NCI-H128 (cell line): ENCODE results near the gene CCDC15.
"Not testable (repeated sequence)": the region's sequence is repeated elsewhere in the genome, so short reads cannot be mapped to it uniquely, and the experiment has no call there.

ENCODE experiments used
- DNase-seq: peaks from one replicate; lab custom pipeline; 2025; ENCODE audit not compliant: unreplicated experiment; lab: John Stamatoyannopoulos, UW

The CCDC15 gene

DNA sequence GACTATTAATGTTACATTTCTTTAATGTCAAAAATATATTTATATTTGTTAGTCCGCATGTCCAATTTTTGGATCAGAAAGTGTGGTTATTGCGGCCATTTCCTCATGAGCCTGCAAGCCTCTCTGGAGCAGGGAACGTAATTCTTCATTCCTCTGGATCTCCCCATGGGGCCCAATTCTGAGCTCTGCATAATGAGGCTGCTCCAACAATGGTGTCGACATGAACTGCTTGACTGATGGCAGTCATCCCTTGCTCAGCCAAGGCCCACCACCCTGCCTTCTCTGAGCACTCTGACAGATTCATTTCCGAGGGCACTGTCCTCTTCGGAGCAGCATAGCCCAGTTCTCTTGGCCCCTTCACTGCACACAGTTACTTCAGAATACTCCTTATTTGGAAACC, 15.0 kb upstream of the CCDC15 start:
- no peak for DNase-seq

DNA sequence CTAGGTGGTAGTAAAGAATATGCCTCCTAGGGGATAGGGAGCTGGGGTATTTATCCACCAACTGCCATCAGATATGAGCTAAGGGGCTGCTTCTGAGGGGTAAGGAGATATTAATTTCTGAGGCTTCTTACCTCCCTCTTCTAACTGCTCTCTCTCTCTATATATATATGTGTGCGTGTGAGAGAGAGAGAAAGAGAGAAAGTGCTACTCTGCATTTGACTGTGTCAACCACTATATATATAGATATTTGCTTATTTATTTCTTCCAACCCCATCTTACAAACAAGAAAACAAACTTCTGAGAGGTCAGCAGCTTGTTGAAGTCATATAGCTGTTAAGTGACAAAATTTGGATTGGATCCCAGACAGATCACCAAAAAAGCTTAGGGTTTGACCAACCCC, 12.3 kb upstream of the CCDC15 start:
- no peak for DNase-seq

DNA sequence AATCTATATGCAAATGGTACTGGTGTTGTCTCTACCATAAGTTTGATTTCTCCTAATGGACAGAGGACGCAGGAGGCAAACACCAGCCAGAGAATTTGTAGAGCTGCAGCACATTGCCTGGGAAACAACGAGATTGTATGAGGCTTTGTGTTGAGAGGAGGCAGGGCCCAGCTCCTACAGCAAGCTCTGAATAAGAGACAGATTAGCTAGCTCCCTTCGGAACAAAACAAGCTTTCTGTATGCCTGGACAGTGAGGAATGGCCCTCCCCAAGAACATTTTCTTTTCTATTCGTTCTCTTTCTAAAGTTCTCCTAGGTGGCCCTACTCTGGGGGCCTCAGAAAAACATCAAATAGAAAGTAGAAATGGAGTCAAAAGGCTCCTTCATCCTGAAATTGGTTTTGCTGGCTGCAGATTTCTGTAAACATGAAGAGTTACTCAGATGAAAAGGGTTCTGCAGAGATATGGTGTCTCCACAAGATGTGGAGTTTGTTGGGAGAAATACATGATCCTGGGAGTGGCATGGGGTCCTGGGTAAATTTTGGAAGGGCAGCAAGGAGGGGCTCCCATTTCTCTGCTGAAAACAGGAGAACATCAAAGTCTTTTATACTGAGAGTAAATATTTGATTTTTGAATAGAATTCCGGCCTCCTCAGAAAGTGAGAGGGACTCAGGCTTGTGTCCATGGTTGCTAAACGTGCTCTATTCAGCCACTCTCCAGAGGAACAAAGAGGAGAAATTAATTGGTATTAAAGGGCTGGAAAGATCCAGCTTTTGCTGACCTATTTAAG, 11.3 kb upstream of the CCDC15 start:
- DNase-seq: no peak

DNA sequence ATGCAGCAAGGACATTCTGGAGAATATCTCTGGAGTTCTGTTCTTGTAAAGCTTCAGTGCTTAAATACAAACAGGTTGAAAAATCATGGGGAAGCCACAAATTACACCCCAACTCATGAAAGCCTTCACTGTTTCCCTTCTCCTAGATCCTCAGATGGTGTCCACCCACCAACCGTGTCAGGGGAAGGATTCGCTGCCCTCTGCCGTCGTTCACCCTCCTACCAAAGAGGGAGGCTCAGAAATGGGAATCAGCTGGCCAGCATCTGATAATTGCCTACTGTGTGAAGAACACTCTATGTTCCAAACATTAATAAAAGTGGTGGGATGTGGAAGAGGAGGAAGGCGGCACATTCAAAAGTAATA, 10.8 kb upstream of the CCDC15 start:
- no peak for DNase-seq

DNA sequence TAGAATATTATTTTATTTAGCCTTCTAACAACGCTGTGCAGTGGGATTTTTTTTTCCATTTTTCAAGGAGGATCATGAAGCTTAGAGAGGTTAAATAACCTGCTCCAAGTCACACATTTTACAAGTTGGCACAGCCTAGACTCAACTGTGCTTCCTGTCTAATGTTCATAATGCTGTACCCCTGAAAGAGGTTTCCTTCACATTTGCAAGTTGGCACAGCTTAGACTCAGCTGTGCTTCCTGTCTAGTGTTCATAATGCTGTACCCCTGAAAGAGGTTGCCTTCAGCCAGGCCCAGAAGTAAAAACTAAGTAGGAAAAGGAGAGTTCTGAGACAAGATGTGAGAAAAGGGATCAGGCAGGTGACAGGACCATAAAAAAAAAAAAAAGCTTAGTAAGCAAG, 10.3 kb upstream of the CCDC15 start:
- no peak for DNase-seq

DNA sequence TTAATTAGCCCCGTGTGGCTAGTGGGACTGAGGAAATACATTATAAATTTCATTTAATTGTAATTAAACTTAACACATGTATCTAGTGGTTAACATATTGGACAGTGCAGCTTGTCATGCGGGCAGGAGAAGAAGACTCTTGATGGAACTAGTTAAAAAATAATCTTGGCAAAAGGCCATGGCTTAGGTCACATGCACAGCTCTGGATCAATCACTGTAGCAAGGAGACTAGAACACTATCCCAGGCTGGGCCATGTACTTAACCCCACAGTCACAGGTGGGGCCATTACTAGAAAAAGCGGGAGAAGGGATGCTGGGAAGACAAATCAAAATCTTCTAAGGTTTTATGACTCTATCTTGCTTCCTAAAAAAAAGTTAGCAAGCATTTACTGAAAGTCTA, 9.4 kb upstream of the CCDC15 start:
- DNase-seq: no peak

DNA sequence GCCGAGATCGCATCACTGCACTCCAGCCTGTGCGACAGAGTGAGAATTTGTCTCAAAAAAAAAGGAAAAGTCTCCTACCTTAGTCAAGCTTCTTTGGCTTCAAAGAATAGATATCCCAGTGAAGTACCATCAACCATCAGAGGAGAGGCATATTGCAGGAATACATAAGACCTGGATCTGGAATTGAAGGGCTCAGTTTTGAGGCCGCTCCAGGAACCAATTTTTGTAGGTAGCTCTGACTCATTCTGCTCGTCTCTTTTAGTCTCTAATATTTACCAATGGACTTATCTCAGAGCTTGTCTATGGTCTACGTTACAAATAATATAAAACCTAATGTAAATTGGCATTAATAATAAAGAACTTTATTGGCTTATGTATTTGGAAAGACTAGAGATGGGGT, 8.2 kb upstream of the CCDC15 start:
- no peak for DNase-seq

DNA sequence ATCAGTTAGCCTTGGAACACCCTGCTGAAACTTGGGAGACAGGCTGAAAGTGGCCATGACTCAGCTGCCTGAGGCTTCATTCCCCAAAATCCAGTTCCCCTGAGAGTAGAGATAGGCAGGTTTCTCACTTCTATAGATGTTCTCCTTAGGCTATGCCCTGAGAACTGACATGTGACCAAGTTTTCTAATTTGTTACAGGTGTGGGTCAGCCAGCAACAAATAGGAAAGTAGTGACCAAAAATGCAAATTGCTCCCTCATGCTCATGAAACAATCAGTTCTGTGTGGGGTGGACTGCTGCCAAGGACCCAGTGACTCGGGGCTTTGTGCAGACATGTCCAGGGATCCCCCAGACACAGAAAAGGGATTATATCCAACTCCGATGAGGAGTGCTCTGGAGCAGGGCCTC, 7.3 kb upstream of the CCDC15 start:
- no peak for DNase-seq

DNA sequence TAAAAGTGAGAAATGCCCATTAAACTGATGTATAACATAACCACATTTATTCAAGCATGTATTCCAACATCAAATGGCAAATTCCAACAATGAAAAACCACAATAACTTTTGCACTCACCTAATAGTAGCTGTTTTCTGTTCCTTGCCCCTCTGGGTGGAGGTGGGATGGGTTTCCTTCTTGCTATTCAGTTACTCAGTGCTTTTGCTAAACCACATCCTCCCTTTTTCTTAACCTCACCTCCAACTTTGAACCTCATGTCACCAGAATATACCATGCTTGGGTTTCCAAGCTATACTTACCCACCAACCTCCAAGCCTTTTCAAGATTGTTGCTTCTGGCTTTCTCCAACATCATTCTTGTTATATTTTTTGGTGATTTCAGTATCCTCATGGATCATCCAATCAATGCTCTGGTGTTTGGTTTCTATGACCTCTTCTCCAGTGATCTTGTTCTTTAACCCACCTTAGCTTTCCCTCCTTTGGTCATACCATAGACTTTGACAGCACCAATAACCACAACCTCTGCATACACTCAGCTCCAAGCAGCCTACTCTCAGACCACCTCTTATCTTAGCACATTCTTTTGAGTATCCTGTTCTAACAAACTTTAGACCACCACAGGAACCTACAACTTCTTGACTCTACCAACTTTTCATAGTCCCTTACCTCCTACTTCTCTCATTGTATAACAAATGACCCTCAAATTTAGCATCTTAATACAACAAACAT, 3.2 kb upstream of the CCDC15 start:
- no peak for DNase-seq

DNA sequence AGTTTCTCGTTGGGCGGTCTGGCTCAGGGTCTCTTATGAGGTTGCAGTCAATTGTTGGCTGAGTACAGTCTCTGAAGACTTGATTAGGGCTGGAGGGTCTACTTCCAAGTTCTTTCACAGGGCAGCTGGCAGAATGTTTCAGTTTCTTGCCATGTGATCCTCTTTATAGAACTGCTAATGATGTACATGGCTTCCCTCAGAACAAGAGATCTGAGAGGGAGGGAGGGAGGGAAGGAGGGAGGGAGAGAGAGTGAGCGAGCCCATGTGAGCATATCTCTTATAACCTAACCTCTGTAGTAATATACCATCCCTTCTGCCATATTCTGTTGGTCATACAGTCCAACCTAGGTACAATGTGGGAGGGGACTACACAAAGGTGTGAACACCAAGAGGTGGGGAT, 2.7 kb upstream of the CCDC15 start:
- no peak for DNase-seq

DNA sequence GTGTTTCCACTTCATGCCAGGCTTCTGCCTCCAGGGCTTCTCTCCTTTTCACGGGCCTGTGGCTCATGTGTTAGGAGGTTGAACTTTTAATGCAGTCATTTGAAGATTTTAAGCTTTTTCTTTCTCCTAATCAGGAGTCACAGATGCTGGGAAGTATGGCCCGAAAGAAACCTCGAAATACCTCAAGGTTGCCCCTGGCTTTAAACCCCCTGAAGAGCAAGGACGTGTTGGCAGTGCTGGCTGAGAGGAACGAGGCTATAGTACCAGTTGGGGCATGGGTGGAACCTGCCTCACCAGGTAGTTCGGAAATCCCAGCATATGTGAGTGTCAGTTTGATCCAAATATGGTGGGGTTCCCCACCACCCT, 571 bp downstream of the CCDC15 start:
- no peak for DNase-seq

DNA sequence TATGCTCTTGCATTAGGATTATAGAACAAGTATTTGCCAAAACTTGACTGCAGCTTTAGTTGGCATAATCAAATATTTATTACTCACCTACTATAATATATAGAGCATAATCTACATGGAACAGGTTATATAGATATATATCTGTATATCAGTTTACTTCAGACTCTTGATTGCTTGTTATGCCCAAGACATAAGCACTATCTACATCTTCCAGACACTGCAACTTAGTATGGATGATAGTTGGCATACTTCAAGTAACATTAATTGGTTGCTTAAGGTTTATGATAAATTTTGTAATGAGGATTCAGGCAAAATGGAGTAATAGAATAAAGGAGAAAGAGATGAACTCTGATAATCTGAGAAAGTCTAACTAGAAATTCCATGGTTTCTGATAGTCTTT, 1.0 kb downstream of the CCDC15 start:
- no peak for DNase-seq

DNA sequence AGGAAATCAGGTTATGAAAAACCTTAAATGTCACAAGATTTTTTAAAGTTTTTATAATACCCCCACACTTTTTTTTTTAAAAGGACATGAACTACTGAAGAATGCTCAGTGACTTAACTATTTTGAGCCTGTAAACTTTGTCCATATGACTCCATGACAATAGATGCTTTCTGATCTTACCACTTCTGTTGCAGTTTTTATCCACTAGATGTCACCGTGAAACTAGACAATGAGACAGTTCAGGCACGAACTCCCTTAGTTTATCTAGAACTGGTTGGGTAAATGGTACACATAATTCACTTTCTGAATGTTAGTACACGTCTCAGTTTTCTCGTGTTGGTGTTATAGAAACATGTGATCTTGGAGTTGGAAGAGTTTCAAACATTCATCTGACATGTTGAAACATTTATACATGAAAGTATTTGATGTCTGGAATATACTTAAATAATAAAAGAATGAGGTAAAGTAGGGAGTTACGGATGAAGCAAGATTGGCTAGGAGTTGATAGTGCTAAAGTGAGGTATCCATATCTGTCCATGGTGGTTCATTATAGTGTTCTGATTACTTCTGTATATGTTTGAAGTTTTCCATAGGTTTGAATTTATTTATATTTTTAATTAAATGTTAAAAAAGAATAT, 8.1 kb downstream of the CCDC15 start:
- DNase-seq: peak; percentile 2

DNA sequence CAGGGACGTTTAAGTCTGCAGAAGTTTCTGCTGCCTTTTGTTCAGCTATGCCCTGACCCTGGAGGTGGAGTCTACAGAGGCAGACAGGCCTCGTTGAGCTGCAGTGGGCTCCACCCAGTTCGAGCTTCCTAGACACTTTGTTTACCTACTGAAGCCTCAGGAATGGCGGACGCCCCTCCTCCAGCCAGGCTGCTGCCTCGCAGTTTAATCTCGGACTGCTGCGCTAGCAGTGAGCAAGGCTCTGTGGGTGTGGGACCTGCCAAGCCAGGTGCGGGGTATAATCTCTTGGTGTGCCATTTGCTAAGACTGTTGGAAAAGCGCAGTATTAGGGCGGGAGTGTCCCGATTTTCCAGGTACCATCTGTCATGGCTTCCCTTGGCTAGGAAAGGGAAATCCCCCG, 14.2 kb downstream of the CCDC15 start:
- not testable (repeated sequence) for DNase-seq

DNA sequence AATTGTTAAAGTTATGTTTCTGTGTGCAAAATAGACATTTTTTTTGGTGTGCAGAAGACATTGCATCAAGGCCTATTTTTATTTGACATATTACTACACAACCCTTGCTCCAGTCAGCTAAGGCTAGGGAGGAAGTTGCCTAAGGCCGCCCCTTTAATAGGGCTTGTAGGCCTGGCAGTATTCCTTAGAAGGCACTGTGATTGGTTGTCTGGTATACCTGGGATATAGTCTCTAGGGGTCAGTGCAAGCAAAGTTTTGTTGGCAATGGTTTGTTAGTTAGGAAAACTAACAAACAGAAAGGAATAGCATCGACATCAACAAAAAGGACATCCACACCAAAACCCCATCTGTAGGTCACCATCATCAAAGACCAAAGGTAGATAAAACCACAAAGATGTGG, 16.9 kb downstream of the CCDC15 start:
- DNase-seq: no peak

DNA sequence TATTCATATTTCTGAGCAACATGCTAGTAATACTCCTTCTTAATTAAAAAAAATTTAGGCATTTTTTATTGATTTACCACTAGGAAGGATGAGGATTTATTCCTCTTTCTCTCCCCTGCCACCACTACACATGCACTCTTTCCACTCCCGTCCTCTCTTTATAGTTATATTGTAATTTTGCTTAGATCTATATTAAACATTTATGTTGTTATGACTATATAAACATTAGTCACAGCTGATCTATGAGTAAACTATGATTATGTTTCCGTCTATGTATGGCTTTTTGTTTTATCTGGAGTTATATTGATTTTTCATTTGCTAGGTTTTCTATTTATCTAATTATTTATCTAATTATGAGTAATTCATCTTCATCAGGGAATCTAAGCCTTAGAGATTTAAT, 17.8 kb downstream of the CCDC15 start:
- no peak for DNase-seq

DNA sequence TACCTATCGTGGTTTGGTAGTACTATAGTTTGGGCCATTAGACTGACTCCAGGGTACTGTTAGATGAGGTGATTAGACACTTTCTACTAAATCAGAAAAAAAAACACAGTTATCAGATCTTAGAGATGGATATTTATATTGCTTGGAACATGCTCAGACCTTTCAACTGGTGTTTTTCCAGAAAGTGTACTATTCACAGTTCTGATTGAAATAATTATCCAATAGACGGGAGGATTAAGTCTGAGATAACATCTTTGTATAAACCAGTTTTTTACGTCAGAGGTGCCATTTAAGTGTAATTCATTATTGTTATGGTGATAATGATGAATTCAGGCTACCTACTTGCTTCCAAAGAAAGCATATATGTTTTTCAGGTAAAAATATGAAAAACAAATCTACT, 22.5 kb downstream of the CCDC15 start:
- DNase-seq: no peak

DNA sequence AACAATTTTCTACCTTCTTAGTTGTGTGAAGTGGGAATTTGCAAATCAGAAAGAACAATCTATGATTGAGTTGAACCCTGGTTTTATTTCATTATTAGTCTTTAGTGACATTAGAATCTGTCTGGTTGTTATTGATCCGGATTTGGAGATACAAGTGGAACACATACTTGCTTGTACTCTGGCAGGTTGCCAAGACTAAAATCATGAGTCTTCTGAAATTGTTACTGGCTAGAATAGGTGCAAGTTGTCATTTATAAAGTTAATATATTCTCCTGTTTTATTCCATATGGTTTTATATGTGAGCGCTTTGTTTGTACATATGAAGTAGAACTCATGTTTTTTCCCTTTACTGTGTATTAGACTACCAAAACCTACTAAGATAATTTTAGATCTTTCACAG, 23.0 kb downstream of the CCDC15 start:
- no peak for DNase-seq

DNA sequence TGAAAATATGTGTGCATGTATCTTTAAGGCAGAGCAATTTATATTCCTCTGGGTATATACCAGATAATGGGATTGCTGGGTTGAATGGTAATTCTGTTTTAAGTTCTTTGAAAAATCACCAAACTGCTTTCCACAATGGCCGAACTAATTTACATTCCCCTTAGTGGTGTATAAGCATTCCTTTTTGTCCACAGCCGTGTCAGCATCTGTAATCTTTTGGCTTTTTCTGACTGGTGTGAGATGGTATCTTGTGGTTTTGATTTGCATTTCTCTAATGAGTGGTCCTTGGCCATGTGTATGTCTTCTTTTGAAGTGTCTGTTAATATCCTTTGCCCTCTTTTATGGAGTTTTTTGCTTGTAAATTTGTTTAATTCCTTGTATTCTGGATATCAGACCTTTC, 24.3 kb downstream of the CCDC15 start:
- no peak for DNase-seq

DNA sequence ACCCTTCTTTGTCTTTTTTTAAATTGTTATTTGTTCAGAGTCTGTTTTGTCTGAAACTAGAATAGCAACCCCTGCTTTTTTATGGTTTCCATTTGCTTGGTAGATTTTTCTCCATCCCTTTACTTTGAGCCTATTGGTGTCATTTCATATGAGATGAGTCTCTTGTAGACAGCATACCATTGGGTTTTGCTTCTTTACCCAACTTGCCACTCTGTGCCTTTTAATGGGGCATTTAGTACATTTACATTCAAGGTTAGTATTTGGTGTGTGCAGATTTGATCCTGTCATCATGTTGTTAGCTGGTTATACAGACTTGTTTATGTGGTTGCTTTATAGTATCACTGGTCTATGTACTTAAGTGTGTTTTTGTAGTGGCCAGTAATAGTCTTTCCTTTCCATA, 28.0 kb downstream of the CCDC15 start:
- DNase-seq: no peak

DNA sequence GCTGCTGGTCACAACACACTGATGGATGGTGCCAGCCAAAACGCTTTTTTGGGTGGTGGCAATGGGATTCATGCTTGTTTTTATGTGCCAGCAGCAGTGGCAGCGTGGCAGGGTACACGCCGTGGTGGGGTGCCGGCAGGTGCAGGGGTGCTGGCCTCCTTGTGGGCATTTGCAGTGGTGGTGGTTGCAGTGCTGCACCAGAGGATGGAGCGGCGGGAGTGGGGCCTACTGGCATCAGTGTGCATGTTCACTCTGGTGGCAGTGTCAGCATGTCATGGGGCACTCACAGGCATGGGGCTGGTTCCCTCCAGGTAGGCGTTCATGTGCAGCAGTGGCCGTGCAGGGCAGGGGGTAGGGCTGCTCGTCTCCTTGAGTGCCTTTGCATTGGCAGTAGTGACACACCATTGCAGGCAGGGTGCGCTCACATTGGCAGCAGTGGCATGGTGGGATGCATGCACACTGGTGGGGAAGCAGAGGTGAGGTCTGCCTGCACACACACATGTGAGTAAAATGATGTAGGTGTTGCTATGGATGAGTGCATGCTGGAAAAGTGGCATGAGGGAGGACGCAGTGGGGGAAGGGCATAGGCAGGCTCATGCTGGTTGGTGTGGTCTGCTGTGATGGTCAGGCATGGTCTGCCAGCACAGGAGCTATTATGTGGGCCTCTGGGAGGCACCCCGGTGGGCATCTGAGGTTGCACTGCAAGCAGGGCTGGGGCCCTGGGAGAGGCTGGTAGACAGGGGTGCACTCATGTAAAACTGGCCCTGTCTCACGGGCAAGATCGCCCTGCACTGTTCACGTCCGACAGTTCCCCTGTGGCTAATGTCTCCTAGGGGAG, 29.9 kb downstream of the CCDC15 start:
- no peak for DNase-seq

DNA sequence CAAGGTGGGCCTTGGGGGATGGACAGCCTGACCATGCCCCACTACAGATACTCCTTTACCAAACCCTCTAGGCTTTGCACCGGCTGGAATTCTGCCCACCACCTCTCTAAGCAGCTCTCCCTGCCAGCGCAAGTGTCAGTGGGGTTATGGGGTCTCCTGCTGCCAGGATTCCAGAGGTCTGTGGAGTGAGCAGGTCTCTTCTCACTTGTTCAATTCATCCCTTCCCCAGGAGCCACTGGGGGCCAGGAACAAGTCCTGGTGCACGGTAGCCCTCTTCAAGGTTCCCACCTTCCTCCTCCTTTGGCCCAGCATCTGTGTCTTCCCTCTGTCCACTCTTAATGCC, 30.5 kb downstream of the CCDC15 start:
- no peak for DNase-seq
